ENCODE results near the gene PLEKHB2.
"Not testable (repeated sequence)": the region's sequence is repeated elsewhere in the genome, so short reads cannot be mapped to it uniquely, and the experiment has no call there.

Gene PLEKHB2

GRCh38 chr2:131103165-131103564 lies 2.0 kb upstream of the PLEKHB2 start:
- H3K27ac ChIP-seq, result no peak overlapping the region
- TF ChIP-seq ZFX (IDR thresholded peaks at IDR 0.05) (no peak), CTCF (conservative IDR thresholded peaks at IDR 0.05) (no peak)

- TF ChIP-seq CTCF (conservative IDR thresholded peaks at IDR 0.05) (no peak), ZFX (IDR thresholded peaks at IDR 0.05) (0 out of 2 replicates have a peak, but pooled peaks have one; percentile 41)
- H3K27ac ChIP-seq, result peak overlapping the region; percentile 87
Observed at GRCh38 chr2:131104487-131105155, 515 bp upstream of the PLEKHB2 start.

- TF ChIP-seq ZFX (IDR thresholded peaks at IDR 0.05) (no peak), CTCF (conservative IDR thresholded peaks at IDR 0.05) (no peak)
- H3K27ac ChIP-seq, result peak overlapping the region; percentile 87
Observed at GRCh38 chr2:131105950-131106801, 1.0 kb downstream of the PLEKHB2 start.

GRCh38 chr2:131112529-131112928 lies 7.4 kb downstream of the PLEKHB2 start:
- no peak overlapping the region for H3K27ac ChIP-seq
- no peak for TF ChIP-seq CTCF (conservative IDR thresholded peaks at IDR 0.05)
- TF ChIP-seq ZFX (IDR thresholded peaks at IDR 0.05), result no peak

- H3K27ac ChIP-seq, result no peak overlapping the region
Observed at GRCh38 chr2:131113566-131114227, 8.6 kb downstream of the PLEKHB2 start.

GRCh38 chr2:131114950-131115349 lies 9.8 kb downstream of the PLEKHB2 start:
- not testable (repeated sequence) for H3K27ac ChIP-seq

More at GRCh38 chr2:131113566-131114227, 8.6 kb downstream of the PLEKHB2 start:
- TF ChIP-seq CTCF (conservative IDR thresholded peaks at IDR 0.05) (no peak), ZFX (IDR thresholded peaks at IDR 0.05) (no peak)

GRCh38 chr2:131115752-131116151 lies 10.6 kb downstream of the PLEKHB2 start:
- H3K27ac ChIP-seq, result no peak overlapping the region
- no peak for TF ChIP-seq CTCF (conservative IDR thresholded peaks at IDR 0.05)
- no peak for TF ChIP-seq ZFX (IDR thresholded peaks at IDR 0.05)
